ENCODE data around the gene GALK2.
"Not testable (repeated sequence)": the region's sequence is repeated elsewhere in the genome, so short reads cannot be mapped to it uniquely, and the experiment has no call there.

The GALK2 gene

DNA sequence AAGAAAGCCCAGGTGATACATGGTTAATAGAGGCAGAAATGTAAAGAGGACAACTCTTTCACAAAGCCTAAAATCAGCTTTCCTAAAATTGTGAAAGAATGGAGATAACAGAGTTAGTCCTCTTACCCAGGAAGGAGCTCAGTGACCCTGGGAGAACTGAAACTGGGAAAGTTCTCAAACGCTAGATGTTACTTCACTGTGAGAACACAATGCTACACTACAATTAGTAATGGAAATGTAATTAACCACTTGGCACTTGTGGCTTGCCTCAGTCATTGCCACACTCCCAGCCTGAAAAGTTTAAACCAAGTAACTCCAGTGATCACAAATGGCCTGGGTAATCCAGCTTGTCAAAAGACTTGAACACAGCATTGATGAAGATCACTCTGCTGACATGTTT is 150.3 kb downstream of the GALK2 start:
- in situ Hi-C loops (cut with MboI; ENCODE audit: low sequenced_read_pairs) = no loop called here

DNA sequence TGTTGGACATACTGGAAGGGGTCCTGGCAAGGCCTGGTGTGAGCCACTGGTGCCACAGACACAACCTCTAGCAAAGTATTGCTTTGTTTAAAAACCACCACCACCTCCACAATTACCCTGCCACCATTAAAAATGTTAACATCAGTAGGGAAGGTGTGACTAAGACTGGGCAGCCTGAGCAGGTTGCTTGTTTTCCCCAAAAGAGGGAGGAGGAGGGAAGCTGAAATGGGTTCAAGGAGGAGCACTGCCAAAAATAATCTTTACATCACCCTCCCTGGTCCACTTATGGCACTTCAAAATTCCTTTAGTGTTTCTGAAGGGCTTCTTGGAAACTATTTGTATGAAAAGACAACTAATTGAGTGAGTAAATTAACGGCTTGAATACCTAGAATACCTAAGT is 153.2 kb downstream of the GALK2 start:
- in situ Hi-C loops (cut with MboI; ENCODE audit: low sequenced_read_pairs) = no loop called here

DNA sequence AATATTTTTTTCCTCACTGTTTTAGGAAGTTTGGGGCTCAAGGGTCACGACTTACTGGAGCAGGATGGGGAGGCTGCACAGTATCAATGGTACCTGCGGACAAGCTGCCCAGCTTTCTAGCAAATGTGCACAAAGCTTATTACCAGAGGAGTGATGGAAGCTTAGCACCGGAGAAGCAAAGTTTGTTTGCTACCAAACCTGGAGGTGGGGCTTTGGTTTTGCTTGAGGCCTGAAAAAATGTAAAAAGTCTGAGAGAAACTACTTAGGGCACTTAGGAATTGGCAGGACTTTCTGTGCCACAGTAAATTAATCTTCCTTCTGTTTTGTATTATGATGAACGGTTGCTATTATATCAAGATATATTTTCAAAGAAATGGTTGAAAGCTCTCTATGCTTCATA is 157.9 kb downstream of the GALK2 start:
- in situ Hi-C loops (cut with MboI; ENCODE audit: low sequenced_read_pairs) = no loop called here

DNA sequence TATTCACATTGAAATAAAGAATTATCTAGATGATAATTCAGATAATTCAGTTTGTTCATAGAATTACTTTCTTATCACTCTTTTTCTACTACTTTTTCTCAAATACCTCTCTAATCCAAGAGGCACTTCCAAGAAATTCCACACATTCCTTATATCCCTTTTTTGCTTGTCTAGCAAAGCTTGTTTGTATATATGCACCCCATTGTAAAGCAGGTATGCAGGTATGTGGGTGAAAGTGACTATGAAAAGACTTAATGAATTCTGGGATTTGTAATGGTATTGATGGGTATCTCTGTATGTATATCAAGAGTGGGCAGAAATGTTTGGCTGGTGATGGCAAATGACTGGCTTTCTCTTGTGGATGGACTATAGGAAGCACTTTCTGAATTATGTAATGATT is 158.9 kb downstream of the GALK2 start:
- in situ Hi-C loops (cut with MboI; ENCODE audit: low sequenced_read_pairs) = no loop called here

DNA sequence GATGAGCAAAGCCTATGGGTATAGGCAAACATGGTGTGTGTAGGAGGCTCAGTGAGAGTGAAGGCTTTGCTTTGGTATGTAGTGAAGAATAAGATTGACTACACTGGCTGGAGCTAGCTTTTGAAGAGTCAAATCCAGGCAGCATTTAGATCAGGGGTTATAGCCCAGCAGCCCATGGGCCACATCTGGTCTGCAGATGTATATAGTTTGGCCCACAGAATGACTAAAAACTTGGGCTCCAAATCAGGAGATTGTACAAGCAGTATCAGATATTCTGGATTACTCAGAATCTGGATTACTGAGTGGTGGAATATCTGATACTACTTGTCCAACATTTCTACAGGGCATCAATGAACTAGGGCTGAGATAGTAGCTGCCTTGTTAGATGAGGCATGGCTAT is 160.1 kb downstream of the GALK2 start:
- in situ Hi-C loops (cut with MboI; ENCODE audit: low sequenced_read_pairs) = no loop called here

DNA sequence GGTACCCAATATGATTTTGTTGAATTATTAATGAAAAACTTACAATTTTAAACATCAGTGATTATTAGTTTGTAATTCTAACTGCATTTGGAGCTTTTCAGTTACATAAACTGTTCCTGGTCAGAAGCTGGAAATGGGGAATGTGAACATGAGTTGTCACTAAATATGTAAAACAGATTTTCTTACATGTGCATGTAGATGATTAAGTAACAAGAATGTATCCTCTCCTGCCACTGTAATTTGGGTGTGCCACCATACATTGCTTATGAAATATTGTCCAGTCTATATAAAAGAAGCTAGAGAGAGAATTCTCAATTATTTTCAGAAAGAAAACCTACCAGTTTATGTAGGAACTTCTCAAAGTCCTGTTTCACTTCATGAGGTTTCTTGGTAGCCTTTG is 161.4 kb downstream of the GALK2 start:
- in situ Hi-C loops (cut with MboI; ENCODE audit: low sequenced_read_pairs) = no loop called here

DNA sequence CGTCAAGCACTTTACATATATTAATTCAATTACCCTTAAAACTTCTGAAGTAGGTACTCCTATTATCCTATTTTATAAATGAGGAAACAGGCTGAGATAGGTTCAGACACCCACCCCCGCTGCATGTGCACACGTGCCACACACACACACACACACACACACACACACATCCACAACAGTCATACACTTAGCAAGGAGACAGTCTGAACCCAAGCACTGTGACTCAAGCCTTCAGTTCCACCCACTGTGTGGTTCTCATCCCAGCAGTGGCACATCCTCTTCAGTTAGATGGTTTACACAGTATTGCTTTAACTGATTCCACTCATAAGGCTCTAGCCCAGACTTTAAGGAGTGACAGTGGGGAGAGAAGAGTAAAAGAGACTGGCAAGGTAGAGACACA is 161.9 kb downstream of the GALK2 start:
- in situ Hi-C loops (cut with MboI; ENCODE audit: low sequenced_read_pairs) = no loop called here

DNA sequence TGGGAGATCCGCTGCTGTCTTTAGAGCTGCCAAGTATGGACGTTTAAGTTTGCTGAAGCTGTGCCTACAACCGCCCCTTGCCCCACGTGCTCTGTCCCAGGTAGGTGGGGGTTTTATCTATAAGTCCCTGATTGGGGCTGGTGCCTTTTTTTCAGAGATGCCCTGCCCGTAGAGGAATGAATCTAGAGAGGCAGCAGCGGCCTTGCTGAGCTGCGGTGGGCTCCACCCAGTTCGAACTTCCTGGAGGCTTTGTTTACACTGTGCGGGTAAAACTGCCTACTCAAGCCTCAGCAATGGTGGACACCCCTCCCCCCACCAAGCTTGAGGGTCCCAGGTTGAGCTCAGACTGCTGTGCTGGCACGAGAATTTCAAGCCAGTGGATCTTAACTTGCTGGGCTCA is 169.6 kb downstream of the GALK2 start:
- in situ Hi-C loops (cut with MboI; ENCODE audit: low sequenced_read_pairs) = no loop called here

DNA sequence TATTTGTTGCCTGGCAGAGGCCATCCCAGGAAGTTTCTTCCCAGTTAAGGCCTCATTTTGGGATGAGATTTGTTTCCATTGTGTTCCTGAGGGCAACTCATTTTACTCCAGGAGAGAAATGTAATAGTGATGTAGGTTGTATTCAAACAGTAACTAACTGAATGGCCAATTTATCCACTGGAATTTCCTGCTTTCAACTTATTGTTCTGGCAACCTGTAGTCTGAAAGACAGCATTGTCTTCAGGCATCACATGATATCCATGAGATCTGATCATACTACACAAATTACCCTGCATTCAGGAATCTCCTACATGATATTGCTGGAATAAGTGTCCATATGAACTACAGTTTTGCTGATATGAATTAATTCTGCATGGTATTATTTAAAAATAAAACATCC is 173.5 kb downstream of the GALK2 start:
- in situ Hi-C loops (cut with MboI; ENCODE audit: low sequenced_read_pairs) = no loop called here

DNA sequence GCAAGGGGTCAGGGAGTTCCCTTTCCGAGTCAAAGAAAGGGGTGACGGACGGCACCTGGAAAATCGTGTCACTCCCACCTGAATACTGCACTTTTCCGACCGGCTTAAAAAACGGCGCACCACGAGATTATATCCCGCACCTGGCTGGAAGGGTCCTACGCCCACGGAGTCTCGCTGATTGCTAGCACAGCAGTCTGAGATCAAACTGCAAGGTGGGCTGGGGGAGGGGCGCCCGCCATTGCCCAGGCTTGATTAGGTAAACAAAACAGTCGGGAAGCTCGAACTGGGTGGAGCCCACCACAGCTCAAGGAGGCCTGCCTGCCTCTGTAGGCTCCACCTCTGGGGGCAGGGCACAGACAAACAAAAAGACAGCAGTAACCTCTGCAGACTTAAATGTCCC is 184.4 kb downstream of the GALK2 start:
- in situ Hi-C loops (cut with MboI; ENCODE audit: low sequenced_read_pairs) = not testable (repeated sequence)

DNA sequence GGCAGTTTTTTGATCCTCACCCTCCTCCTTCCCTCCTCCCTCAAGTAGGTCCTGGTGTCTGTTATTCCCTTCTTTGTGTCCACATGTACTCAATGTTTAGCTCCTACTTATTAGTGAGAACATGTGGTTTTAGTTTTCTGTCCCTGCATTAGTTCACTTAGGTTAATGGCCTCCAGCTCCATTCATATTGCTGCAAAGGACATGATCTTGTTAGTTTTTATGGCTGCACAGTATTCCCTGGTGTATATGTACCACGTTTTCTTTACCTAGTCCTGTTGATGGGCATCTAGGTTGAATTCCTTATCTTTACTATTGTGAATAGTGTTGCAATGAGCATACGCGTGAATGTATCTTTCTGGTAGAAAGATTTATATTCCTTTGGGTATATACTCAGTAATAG is 191.3 kb downstream of the GALK2 start:
- in situ Hi-C loops (cut with MboI; ENCODE audit: low sequenced_read_pairs) = no loop called here

DNA sequence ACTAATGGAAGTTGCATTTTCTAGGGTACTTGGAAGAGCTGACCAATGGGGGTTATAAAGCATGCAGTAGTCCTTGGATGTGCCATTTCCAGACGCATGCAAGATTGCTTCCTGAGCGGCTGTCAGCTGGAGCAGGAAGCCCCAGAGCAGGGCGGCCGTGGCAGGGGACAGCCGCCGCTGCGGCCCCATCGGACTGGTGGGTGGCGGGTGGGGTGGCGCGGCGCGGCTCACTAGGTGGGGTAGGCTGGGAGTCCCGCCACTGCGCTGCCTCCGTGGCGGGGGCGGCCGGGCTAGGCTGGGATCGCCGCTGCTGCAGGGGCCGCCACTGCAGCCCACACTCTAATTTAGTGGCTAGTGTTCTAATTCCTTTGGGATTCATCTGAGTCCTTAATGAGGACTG is 196.4 kb downstream of the GALK2 start:
- in situ Hi-C loops (cut with MboI; ENCODE audit: low sequenced_read_pairs) = no loop called here

DNA sequence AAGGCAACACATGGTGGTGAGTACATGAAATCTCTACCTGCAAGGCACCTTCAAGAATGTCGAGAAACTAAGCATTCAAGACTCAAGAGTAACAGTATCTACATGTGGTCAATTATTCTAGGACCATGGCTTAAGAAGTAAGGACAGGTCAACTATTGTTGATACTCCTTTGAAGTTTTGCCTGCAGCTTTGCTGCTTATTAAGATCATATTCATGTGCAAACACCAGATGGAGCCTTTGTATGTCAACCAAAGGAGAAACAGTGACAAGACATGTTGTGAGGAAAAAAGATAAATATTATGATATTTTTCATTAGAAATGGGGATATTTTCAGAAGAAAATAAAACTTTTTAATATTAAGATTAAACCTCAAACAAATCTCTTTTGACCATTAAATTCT is 200.7 kb downstream of the GALK2 start:
- in situ Hi-C loops (cut with MboI; ENCODE audit: low sequenced_read_pairs) = no loop called here

DNA sequence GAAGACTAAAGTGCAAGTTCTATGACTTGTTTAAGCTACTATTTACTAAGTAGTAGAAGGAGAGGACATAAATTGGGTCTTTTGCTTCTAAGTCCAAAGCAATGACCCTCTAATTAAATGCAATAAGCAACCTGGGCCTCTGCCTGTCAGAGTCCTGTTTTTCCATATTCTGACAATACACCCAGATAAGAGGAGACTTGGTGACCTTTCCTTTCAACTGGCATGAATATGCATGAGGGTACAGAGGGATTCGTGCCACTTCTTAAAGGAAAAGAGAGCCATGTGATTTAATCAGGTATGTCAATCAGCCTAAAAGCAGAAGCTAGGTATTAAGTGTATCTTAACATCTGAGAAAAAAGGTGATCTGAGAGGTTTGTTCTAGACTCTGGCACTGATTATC is 202.3 kb downstream of the GALK2 start:
- in situ Hi-C loops (cut with MboI; ENCODE audit: low sequenced_read_pairs) = no loop called here

DNA sequence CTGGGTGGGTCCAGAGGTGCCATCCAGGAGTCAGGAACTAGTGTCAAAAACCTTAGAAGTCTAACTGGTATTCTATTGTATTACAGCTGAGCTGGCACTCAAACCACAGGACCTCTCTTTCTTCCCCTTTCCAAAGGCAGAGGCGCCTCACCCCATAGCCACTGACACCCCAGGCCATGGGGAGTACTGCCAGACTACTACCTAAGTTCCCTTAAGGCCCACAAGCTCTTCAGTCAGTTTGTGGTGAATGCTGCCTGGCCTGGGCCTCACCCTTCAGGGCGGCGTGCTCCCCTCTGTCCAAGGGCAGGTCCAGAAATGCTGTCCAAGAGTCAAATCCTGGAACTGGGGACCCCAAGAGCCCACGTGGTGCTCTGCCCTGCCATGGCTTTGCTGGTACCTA is 209.9 kb downstream of the GALK2 start:
- in situ Hi-C loops (cut with MboI; ENCODE audit: low sequenced_read_pairs) = no loop called here

DNA sequence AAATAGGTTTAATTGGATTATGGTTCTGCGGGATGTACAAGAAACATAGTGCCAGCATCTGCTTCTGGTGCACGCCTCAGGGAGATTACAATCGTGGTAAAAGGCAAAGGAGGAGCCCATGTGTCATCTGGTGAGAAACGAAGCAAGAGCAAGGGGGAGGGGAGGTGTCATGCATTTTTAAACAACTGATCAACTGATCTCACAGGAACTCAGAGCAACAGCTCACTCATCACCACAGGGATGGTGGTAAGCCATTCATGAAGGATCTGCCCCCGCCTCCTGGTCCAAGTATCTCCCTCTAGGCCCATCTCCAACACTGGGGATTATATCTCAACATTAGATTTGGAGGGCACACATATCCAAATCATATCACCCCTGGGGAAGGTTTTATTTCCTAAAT is 210.9 kb downstream of the GALK2 start:
- in situ Hi-C loops (cut with MboI; ENCODE audit: low sequenced_read_pairs) = no loop called here
